ENCODE results near the gene IFFO2.

IFFO2 gene

DNA sequence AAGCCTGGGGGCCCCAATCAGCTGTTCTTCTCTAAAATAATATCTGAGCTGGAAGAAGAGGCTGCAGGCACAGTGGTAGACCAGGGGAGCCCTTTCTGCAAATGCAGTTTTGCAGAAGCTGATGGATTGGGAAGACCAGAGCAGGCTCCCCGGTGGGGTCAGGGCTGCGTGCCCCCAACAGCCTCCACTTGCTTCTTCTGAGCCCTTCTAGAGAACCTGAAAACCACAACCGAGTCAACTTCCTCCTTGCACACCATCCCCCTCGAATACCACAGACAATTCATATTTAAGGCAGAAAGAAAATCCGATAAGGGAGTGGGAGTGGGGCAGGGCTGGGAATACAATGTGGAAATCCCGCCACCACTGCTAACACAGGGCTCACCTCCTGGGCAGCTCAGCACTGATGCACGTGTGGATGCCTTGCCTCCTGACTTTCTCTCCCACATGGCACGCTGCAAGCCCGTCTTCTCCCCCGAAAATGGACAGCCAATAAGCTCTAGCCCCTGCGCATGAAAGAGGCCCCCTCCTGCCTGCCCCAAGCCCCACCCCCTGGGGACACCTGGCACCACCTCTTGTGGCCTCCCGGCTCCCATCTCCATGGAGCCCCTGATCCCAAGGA lies 28.7 kb downstream of the IFFO2 start:
- H3K27me3 Mint-ChIP-seq: no peaks in the 10 kb centered on the region
- ATAC-seq (peak; percentile 41), DNase-seq (peak; percentile 44)
- no peaks in the 10 kb centered on the region for H3K9me3 Mint-ChIP-seq
- H3K27ac Mint-ChIP-seq: peak overlapping the region; percentile 97
- H3K4me1 Mint-ChIP-seq: peaks cover 96% of the 10 kb centered on the region
- H3K4me3 Mint-ChIP-seq: peak overlapping the region; percentile 80
- H3K36me3 Mint-ChIP-seq (ENCODE audit: low read depth): peaks cover 4% of the 10 kb centered on the region

- Mint-ChIP-seq H3K27me3 (no peaks in the 10 kb centered on the region), H3K4me1 (peaks cover 90% of the 10 kb centered on the region), H3K4me3 (peak overlapping the region; percentile 80), H3K9me3 (no peaks in the 10 kb centered on the region), H3K27ac (peak overlapping the region; percentile 97), H3K36me3 (ENCODE audit: low read depth) (peaks cover 2% of the 10 kb centered on the region)
- no peak for DNase-seq
- ATAC-seq: peak; percentile 27
These were observed 29.3 kb downstream of the IFFO2 start for GRCh38 chr1:18927082-18927653.

DNA sequence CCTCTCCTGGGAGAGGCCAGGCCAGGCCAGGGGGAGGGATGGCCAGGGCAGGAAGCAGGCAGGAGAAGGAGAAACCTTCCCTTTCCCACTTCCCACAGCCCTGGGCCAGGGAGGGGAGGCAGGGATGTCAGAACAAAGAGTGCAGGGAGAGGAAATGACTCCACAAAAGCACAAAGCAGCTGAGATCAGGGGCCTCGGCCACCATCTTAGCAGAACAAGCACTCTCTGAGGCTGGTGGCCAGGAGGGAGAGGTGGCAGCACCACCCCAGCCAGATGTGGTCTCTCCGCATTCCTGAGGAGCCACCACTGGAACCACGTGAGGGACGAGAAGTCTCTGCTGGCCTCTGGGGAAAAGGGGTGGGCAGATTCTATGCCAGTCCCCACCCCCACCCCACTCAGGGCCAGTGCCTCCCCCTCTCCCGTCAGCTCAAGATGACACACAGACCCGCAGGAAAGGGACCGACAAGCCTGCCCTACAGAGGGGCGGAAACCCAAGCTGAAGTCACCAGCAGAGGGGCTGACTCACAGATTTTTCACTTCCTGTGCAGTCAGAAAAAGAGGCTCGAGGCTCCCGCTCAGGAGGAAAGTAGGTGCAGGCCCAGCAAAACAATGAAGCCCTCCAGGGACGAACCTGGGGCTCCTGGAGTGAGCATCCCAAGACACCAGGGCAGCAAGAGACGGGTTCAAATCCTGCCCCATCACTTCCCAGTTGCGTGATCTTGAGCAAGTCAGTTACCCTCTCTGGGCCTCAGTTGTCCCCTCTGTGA lies 30.0 kb downstream of the IFFO2 start:
- peak overlapping the region; percentile 80 for H3K4me3 Mint-ChIP-seq

GRCh38 chr1:18925279-18925678 lies 31.2 kb downstream of the IFFO2 start:
- Mint-ChIP-seq H3K4me3 (no peak overlapping the region), H3K36me3 (ENCODE audit: low read depth) (peaks cover 2% of the 10 kb centered on the region), H3K9me3 (no peaks in the 10 kb centered on the region), H3K4me1 (peaks cover 71% of the 10 kb centered on the region), H3K27ac (peak overlapping the region; percentile 37), H3K27me3 (no peaks in the 10 kb centered on the region)
- DNase-seq: no peak
- no peak for ATAC-seq

More for the DNA sequence above, 30.0 kb downstream of the IFFO2 start:
- peak; percentile 85 for DNase-seq
- Mint-ChIP-seq H3K4me1 (peaks cover 84% of the 10 kb centered on the region), H3K9me3 (no peaks in the 10 kb centered on the region), H3K27me3 (no peaks in the 10 kb centered on the region), H3K27ac (peak overlapping the region; percentile 97), H3K36me3 (ENCODE audit: low read depth) (peaks cover 2% of the 10 kb centered on the region)
- peak; percentile 91 for ATAC-seq

GRCh38 chr1:18924221-18924691 lies 32.2 kb downstream of the IFFO2 start:
- Mint-ChIP-seq H3K36me3 (ENCODE audit: low read depth) (peaks cover 2% of the 10 kb centered on the region), H3K9me3 (no peaks in the 10 kb centered on the region), H3K4me3 (no peak overlapping the region), H3K4me1 (peaks cover 61% of the 10 kb centered on the region), H3K27ac (no peak overlapping the region), H3K27me3 (no peaks in the 10 kb centered on the region)
- ATAC-seq: no peak
- no peak for DNase-seq

DNA sequence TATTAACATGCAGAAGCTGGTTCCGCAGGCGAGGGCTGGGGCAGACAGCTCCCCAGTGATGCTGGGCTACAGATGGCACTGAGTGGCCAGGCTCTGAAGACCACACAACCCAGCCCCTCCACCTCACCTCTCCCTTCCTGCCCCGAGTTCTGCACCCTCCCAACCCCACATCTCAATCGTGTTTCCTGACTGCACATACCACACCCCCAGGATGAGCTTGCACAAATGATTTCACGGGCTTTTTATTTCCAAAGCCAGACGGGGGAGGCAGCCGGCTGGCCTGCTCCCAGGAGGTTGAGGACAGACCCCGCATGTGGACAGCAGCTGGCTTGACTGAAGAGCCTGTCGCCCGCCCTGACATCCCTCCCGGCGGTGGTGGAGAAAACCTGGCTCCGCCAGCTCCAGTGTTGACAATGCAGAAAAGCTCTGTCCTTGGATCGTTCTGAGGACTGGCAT lies 32.7 kb downstream of the IFFO2 start:
- peak overlapping the region; percentile 62 for H3K27ac Mint-ChIP-seq
- H3K36me3 Mint-ChIP-seq (ENCODE audit: low read depth): peaks cover 2% of the 10 kb centered on the region
- no peaks in the 10 kb centered on the region for H3K27me3 Mint-ChIP-seq
- H3K4me1 Mint-ChIP-seq: peaks cover 57% of the 10 kb centered on the region
- no peak overlapping the region for H3K4me3 Mint-ChIP-seq
- DNase-seq: no peak
- no peaks in the 10 kb centered on the region for H3K9me3 Mint-ChIP-seq
- no peak for ATAC-seq

- Mint-ChIP-seq H3K4me1 (peaks cover 50% of the 10 kb centered on the region), H3K4me3 (no peak overlapping the region), H3K9me3 (no peaks in the 10 kb centered on the region), H3K36me3 (ENCODE audit: low read depth) (peaks cover 4% of the 10 kb centered on the region), H3K27ac (peak overlapping the region; percentile 62), H3K27me3 (no peaks in the 10 kb centered on the region)
- DNase-seq: no peak
- no peak for ATAC-seq
These were observed 33.4 kb downstream of the IFFO2 start for GRCh38 chr1:18922848-18923755.

DNA sequence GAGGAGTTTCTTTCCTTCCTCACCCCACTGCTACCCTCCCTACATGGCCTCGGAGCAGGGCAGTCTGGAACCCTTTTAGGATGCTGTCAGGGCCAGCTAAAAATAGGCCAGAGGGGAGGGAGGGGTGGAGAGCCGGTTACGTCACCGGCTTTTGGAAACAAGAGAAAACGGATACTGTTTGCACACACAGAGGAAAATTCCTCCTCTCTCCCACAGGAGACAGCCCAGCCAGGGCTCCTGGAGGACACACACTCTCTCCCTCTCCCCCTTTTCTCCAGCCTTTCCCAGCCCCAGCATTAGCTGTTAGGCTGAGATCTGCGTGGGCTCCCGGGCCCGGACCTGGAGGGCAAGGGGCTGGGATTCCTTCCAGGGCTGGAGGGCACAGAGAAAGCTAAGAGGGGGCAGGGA lies 34.2 kb downstream of the IFFO2 start:
- ATAC-seq (no peak), DNase-seq (no peak)
- H3K9me3 Mint-ChIP-seq: no peaks in the 10 kb centered on the region
- no peaks in the 10 kb centered on the region for H3K27me3 Mint-ChIP-seq
- H3K4me1 Mint-ChIP-seq: peaks cover 42% of the 10 kb centered on the region
- peaks cover 4% of the 10 kb centered on the region for H3K36me3 Mint-ChIP-seq (ENCODE audit: low read depth)
- no peak overlapping the region for H3K27ac Mint-ChIP-seq
- no peak overlapping the region for H3K4me3 Mint-ChIP-seq

DNA sequence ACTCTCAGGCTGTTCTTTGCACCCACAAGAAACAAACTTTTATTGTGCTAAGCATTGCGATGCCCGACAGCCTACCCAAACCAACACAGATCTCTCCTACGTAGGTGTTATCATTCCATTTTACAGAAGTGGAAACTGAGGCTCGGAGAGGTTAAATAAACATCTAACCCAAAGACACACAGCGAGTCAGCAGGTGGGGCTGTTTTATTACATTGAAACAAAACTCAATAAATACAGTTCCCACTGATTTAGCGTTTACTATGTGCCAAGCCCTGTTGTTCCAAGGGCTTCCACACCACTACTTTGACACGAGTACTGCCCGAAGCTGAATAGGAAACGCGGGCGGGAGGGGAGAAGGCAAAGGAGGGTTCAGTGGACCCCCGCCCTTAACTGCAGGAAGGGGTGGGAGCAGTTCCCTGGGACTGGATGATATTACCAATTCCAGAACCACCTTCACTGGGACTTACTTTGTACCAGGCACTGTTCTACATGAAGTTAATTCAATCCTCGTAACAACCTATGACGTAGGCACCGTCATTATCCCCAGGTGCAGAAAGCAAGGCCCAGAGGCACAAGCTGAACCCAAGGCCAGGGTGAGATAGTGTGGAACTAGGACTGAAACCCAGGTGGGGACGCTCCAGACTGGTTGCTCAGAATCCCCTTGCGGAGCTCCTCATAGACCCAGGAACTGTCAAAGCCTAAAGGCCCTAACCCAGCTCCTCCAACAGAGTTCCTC lies 34.8 kb downstream of the IFFO2 start:
- no peak for DNase-seq
- no peak for ATAC-seq
- H3K27ac Mint-ChIP-seq: no peak overlapping the region
- no peaks in the 10 kb centered on the region for H3K9me3 Mint-ChIP-seq
- H3K36me3 Mint-ChIP-seq (ENCODE audit: low read depth): peaks cover 4% of the 10 kb centered on the region
- no peak overlapping the region for H3K4me3 Mint-ChIP-seq
- H3K27me3 Mint-ChIP-seq: no peaks in the 10 kb centered on the region
- peaks cover 36% of the 10 kb centered on the region for H3K4me1 Mint-ChIP-seq

GRCh38 chr1:18920931-18921330 lies 35.5 kb downstream of the IFFO2 start:
- Mint-ChIP-seq H3K4me3 (no peak overlapping the region), H3K27ac (no peak overlapping the region), H3K27me3 (no peaks in the 10 kb centered on the region), H3K4me1 (peaks cover 28% of the 10 kb centered on the region), H3K9me3 (no peaks in the 10 kb centered on the region), H3K36me3 (ENCODE audit: low read depth) (peaks cover 4% of the 10 kb centered on the region)
- no peak for ATAC-seq
- no peak for DNase-seq

DNA sequence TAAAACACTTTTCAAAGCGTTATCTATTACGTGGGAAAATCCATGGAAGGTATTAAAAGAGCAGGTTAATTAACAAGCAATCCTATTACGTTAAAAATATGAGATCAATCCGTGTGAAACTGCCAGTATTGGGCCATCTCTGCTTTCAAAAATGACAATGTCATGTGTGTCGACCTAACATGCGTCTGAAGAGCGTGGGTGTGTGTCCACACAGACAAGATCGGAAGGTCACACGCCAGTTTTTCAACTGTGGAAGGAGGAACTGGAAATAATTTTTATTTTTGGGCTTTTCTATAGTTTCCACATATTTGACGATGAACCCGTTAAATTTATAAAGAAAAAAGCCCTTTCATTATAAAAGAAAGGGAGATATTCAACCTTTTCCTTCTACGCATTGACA lies 36.5 kb downstream of the IFFO2 start:
- ATAC-seq (no peak), DNase-seq (no peak)
- Mint-ChIP-seq H3K4me3 (no peak overlapping the region), H3K4me1 (peaks cover 22% of the 10 kb centered on the region), H3K9me3 (no peaks in the 10 kb centered on the region), H3K27ac (no peak overlapping the region), H3K27me3 (no peaks in the 10 kb centered on the region), H3K36me3 (ENCODE audit: low read depth) (peaks cover 1% of the 10 kb centered on the region)

- H3K27ac Mint-ChIP-seq: no peak overlapping the region
- H3K27me3 Mint-ChIP-seq: no peaks in the 10 kb centered on the region
- peaks cover 16% of the 10 kb centered on the region for H3K4me1 Mint-ChIP-seq
- no peak overlapping the region for H3K4me3 Mint-ChIP-seq
- no peaks in the 10 kb centered on the region for H3K9me3 Mint-ChIP-seq
- H3K36me3 Mint-ChIP-seq (ENCODE audit: low read depth): peaks cover 2% of the 10 kb centered on the region
- ATAC-seq: no peak
- DNase-seq: no peak
These were observed 37.1 kb downstream of the IFFO2 start for GRCh38 chr1:18919197-18919905.

DNA sequence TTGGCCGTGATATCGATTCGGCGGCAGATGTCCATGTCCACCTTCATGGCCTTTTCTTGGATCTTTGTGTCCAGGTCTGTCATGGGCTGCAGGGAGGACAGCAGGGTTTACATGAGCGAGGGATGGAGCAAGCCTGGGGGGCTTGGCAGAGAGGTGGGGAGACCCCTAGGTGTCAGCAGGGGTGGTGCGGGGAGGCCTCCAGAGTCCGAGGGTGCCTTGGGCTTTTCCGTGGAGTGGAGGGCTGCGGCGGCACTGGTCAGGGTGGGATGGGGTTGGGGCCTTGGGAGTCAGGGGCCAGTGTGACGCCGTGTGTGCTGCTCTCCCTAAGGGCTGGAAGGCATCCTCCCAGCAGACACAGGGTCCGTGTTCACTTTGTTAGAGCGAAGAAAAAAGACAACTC lies 38.1 kb downstream of the IFFO2 start:
- ATAC-seq: no peak
- H3K27me3 Mint-ChIP-seq: no peaks in the 10 kb centered on the region
- no peak overlapping the region for H3K27ac Mint-ChIP-seq
- H3K4me3 Mint-ChIP-seq: no peak overlapping the region
- DNase-seq: no peak
- peaks cover 6% of the 10 kb centered on the region for H3K36me3 Mint-ChIP-seq (ENCODE audit: low read depth)
- H3K9me3 Mint-ChIP-seq: no peaks in the 10 kb centered on the region
- peaks cover 7% of the 10 kb centered on the region for H3K4me1 Mint-ChIP-seq

All from activated naive CD8-positive, alpha-beta T cell treated with anti-CD3 and anti-CD28 coated beads, Interleukin-2, amount 50 U/mL, for 24 hours (primary cell).